SW 1271 (cell line): ENCODE results near the gene IQCE.

Source experiments
- DNase-seq, 2 experiments: peaks; one replicate each; lab custom pipeline; 2025; lab: John Stamatoyannopoulos, UW

IQCE gene

GRCh38 chr7:2646336-2646679, 87.5 kb downstream of the IQCE start:
- DNase-seq, result no peak

DNA sequence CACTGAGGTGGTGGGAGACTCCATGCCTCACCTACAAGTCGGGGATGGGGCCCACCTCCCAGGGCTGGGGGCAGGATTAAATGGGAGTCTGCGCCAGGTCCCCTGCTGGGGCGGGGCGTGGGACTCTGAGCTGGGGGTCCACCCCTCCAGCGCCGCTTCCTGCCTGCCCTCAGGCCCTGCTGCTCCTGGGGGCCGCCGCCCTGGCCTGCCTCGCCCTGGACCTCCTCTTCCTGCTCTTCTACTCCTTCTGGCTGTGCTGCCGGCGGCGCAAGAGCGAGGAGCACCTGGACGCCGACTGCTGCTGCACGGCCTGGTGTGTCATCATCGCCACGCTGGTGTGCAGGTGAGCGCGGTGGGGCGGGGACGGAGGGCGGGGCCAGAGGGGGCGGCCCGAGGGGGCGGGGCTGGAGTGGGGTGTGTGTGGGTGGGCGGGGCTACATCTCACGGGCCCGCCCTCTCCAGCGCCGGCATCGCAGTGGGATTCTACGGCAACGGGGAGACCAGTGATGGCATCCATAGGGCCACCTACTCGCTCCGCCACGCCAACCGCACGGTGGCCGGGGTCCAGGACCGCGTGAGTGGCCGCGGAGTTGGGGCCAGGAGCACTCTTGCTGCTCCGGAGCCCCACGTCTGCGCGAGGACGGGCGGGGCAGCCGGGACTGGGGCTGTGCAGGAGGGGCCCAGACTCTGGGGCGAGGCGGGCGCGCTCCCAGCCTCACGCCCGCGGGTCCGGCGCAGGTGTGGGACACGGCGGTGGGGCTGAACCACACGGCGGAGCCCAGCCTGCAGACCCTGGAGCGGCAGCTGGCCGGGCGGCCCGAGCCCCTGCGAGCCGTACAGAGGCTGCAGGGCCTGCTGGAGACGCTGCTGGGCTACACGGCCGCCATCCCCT, 88.1 kb downstream of the IQCE start:
- DNase-seq, result no peak

DNA sequence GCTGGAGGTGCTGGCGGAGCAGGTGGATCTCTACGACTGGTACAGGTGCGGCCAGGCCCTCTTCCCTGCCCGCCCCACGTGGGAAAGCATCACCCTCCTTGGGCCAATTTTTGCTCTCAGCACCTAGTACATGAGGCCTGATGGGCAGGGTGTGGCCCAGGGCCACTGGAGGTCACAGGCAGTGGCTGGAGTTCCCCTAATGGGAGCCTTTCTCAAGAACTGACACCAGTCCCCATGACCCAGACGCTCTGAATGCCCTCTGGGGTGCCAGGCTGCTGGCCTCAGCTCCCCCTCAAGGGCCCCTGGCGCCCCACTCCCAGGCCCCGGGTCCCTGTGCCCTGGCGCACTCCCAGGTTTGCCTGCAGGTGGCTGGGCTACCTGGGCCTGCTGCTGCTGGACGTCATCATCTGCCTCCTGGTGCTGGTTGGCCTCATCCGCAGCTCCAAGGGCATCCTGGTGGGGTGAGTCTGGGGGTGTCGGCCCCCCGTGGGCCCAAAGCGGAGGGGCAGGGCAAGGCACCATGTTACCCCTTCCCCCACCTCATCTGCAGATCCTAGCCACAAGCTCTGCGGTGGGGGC, 88.9 kb downstream of the IQCE start:
- no peak for DNase-seq

DNA sequence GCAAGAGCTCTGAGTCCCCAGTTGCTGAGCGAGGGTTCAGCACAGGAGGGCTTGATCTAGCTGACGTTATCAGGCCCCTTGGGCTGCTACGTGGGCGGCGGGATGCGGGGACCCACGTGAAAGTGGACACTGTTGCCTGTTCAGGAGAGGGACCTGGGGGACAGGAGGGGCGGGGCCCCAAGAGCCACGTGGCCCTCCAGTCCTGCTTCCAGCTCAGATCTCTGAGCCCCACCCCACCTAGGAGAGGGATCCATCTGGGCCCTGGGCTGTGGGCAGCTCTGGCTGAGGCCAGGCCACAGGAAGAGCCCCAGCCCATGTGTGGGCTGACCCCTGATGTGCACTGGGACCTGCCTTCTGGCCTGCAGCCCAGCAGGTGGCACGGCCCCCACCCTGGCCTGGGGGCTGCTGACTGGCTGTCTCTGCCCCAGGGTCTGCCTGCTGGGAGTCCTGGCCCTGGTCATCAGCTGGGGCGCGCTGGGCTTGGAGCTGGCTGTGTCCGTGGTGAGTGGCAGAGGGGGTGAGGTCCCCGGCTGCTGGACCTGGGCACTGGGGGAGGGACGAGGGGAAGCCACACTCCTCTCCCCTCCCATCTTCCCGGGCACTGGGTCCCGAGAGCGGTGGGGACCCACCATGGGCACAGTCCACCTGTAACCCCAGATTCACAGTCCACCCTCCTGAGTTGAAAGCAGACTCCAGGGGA, 90.5 kb downstream of the IQCE start:
- DNase-seq, result no peak

DNA sequence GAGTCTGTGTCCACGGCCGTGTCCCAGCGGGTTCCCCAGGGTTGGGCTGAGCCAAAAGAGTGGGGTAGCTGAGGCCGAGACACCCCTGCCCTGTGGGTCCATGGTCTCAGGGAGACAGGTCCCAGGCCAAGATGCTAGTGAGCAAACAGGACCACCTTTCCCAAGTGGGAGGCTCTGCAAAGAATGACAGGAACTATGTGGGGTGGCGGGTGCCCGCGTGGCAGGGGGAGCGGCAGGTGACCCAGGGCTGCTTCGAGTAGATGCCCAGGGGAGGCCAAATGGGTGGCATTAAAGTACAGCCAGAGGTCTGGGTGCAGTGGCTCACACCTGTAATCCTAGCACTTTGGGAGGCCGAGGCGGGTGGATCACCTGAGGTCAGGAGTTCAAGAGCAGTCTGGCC, 91.2 kb downstream of the IQCE start:
- no peak for DNase-seq

GRCh38 chr7:2650451-2650850, 91.7 kb downstream of the IQCE start:
- DNase-seq, result no peak

DNA sequence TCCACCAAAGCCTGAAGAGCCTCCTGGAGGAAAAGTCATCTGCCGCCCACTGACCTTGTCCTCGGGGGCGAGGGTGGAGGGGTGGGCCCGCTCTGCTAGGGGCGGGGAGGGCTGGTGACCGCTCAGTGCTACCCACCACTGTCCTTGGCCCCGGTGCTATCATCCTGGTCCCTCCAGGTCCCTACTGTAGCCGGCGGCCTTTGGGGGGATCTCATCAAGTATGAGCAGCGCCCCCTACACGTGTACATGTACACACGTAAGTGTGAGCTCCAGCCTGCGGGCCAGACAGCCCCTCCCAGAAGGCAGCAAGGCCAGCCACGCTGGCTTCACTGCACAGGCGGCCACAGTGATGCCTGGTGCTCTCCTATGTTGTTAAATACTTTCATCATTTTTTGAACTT, 92.6 kb downstream of the IQCE start:
- no peak for DNase-seq

GRCh38 chr7:2651847-2652735, 93.3 kb downstream of the IQCE start:
- DNase-seq, result no peak

DNA sequence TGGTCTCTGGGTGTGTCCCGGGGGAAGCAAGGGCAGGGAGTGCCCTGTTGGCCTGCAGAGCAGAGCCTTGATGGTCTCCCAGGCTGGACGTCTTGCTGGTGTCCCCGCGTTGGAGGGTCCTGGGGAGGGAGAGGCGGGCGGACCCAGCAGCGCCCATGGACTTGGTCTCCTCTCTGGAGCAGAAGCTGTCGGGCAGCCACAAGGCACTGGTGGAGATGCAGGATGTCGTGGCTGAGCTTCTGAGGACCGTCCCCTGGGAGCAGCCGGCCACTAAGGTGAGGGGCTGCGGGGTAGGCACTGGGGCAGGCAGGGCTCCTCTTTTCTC, 93.9 kb downstream of the IQCE start:
- no peak for DNase-seq

DNA sequence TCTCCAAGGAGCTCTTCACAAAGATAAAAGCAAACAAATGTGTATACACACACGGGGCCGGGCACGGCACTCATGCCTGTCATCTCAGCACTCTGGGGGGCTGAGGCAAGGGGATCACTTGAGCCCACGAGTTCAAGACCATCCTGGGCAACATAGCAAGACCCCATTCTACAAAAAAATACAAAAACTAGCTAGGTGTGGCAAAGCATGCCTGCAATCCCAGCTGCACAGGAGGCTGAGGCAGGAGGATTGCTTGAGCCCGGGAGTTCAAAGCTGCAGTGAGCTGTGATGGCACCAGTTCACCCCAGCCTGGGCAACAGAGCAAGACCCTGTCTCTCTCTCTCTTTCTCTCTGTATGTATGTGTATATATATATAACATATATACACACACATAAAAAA, 95.3 kb downstream of the IQCE start:
- no peak for DNase-seq

DNA sequence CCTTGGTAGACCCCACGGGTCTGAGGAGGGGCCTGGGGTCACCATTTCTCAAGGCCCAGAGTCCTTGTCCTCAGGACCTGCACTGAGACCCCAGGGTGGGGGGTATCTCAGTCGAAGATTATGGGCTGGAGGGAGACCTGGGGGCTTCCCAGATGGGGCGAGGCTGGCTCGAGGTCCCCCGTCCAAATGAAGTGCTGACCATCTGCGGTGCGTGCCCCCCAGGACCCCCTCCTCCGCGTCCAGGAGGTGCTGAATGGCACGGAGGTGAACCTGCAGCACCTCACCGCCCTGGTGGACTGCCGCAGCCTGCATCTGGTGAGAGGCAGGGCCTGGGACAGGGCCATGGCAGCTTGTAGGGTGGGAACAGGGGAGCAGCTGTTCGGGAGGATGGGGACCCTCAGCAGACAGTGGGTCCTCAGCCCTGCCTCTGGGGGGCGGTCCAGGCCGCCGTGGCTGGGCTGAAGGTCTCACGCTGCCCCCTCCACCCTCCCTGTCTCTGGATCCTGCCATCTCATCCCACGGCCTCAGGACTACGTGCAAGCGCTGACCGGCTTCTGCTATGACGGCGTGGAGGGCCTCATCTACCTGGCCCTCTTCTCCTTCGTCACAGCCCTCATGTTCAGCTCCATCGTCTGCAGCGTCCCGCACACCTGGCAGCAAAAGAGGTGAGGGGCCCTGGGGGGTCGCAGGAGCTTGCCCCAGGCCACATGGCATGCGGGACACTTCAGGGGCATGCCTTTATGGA, 97.3 kb downstream of the IQCE start:
- DNase-seq, result no peak

GRCh38 chr7:2657208-2657607, 98.4 kb downstream of the IQCE start:
- DNase-seq, result no peak

DNA sequence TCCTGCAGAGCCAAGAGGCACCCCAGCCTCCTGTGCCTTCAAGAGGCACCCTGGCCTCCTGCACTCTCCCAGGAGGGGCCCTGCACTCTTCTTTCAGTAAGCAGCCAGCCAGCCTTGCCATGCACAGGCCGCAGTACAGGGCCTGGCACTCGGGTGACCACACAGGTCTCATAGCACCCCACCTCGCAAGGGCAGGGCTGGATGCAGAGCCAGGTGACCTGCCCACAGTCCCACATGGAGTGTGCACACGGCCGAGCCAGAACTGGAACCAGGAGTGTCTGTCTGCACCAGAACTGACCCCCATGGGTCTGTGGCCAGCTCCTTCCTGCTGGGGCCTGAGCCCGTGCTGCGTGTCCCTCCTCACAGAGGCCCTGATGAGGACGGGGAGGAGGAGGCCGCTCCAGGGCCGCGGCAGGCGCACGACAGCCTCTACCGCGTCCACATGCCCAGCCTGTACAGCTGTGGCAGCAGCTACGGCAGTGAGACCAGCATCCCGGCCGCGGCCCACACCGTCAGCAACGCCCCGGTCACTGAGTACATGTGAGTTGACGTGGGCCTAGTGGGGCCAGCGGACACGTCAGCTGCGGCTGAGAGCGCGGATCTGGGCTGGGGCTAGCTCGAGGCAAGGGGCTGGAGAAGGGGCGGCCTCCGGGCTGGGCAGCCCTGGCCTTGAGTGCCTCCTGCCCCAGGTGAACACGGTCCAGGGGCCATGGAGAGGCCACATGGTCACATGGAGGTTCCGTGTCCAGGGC, 99.3 kb downstream of the IQCE start:
- no peak for DNase-seq

DNA sequence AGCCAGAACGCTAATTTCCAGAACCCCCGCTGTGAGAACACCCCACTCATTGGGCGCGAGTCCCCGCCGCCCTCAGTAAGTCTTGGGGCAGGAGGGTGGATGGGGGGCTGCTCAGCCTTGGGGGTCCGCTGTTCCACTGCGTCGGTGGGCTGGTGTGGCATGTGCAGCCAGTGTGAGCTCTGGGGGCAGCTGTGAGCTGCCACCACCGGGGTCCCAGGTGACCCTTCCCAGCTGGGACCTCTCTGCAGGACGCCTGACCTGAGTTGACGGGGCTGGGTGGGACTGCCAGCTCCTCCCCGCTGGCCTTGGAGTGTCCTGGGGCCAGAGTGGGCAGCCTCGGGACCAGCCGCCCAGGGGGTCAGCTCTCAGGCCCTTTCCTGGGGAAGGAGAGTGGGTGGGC, 100.2 kb downstream of the IQCE start:
- no peak for DNase-seq

GRCh38 chr7:2659556-2660358, 101.0 kb downstream of the IQCE start:
- no peak for DNase-seq

GRCh38 chr7:2660359-2661095, 101.7 kb downstream of the IQCE start:
- DNase-seq, result no peak

DNA sequence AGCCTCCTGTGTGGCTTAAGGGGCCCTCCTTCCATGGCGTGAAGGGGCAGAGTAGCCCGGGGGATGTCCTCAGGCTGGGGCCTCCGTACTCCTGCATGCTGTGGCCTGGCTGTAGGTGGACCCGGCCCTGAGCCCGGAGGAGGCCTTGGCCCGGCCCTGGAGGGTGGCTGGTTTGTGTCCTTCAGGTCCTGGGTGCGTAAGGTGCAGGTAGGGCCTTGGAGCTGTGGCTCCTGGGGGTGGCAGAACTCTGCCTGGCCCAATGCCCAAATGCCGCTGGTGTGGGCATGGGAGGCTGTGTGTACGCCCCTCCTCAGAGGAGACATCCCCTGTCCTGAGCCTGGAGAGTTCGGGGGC, 102.3 kb downstream of the IQCE start:
- no peak for DNase-seq

GRCh38 chr7:2661602-2662272, 103.0 kb downstream of the IQCE start:
- DNase-seq, result no peak
